Kidney glomerular epithelial cell (primary cell): ENCODE results near the gene CA14.
A peak's percentile ranks its signal among the peaks of the same experiment; 100 is the strongest.
"Not testable (repeated sequence)": the region's sequence is repeated elsewhere in the genome, so short reads cannot be mapped to it uniquely, and the experiment has no call there.

Experiments used
- DNase-seq: peaks from one replicate; lab custom pipeline; 2025; lab: John Stamatoyannopoulos, UW

CA14 gene

DNA sequence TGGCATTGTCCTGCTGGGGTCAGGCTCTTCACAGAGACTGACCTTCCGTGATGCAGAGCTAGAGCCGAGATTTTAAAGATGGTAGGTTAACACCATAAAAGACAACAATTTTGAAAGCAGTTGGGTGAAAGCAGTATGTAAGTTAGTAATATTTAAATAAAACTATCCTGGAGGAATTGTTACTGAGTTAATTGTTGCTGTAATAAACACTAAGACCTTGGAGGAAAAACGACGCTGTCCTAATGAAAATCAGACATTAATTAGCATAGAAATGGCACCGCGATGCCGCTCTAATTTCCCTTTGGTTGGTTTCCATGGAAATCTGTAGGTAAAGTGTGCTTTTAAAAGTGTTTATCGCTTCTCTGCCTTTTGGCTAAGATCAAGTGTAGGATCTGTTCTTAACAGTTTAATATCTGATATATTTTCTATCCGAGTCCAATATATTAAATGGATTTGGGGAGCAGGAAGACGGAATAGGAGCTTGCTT lies 20.9 kb upstream of the CA14 start:
- DNase-seq: no peak

DNA sequence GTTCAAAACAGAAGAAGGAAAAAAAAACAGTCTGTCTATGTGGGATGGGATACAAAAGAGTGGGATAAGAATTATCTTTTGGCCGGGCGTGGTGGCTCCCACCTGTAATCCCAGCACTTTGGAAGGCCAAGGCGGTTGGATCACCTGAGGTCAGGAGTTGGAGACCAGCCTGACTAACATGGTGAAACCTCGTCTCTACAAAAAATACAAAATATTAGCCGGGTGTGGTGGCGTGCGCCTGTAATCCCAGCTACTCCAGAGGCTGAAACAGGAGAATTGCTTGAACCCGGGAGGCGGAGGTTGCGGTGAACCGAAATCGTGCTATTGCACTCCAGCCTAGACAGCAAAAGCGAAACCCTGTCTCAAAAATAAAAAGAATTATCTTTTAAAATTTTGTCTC lies 20.4 kb upstream of the CA14 start:
- DNase-seq: not testable (repeated sequence)

DNA sequence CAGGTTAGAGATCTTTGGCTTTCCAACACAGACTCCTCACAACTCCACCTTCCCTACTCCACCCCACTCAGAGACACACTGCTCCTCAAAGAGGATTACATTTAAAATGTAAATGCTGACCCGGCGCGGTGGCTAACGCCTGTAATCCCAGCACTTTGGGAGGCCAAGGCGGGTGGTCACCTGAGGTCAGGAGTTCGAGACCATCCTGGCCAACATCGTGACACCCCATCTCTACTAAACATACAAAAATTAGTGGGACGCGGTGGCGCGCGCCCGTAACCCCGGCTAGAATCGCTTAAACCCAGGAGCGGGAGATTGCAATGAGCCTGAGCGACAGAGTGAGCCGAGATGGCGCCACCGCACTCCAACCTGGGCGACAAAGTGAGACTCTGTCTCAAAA lies 19.8 kb upstream of the CA14 start:
- no peak for DNase-seq

DNA sequence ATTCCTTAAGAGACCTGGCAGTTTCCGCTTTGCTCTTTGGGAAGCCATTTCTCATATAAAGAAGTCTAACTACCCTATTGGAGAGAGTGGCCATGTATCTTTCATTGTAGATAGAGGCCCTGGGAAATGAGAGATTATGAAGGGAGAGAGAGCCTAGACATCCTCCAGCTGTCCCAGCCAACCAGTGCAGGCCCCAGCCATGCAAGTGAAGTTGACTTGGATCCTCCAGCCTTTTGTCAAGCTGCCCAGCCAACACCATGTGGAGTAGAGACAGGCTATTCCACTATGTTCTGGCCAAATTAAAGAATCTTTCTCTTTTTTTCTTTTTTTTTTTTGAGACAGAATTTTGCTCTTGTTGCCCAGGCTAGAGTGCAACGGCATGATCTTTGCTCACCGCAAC lies 14.6 kb upstream of the CA14 start:
- DNase-seq: no peak

DNA sequence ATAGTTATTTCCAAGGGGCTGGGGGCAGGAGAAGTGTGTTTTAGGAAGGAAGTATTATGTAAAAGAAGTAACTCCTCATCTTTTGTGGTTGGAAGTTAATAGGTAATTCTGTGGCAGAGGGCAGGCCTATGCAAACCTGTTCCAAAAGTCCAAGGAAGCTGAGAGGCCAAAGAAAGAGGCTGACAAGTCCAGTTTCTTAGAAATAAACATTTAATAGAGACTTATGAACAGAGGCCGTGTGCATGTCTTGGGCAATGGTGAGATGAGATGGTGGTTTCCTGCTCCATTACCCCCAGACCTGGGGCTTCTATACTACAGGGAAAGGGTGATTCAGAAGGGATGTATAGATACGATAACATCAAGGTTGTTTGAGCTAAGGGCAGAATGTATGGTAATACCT lies 7.6 kb upstream of the CA14 start:
- DNase-seq: no peak

DNA sequence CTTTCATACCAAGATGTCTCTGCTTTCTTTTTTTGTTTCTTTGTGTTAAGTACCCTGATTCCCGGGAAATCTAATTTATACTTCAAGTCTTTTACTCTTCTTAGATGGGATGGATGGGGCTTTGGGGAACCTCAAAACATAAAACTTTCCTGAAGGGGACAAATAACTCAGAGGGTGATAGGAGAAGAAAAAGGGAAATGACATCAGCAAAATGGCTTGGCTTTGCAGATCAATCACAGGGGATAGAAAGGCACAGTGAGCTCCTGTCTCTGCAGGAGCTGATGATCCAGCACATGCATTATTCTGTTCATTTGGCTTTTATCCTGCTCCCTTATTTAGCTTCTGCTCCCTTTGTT lies 1.4 kb upstream of the CA14 start:
- no peak for DNase-seq

DNA sequence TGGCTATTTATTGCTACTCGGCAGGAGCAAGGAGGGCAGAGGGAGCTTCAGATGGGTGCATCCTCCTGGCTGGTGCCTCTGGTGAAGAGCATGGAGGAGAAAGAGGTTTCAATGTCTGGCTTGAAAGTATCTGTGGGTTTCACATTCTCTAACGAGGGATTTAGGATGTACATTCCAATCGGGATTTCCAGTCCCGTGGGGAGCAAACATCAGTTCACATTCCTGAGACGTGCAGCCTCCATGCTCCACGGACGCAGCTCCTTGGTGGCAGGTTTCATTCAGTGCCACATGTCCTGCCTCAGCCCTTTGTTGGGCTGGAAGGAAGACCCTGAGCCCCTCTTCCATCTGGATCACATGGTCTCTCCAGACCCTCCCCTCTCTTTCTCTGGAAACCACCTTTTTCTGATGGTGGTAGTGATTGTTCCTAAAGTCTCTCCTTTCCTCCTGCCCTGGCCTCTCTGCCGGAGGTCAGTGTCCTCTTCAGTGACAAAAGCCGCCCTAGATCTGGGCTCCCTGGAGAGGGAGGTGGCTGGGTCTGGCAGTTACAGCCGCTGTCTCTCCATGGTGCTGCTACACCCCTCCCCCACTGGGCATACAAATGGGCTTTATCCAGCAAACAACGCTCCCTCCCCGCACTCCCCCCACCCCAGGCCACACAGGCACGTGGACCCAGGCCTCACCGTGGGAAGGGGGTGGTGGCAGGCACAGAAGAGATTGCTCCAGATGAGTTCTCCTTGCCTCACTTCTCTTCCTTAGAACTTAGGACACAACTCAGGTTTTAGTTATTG lies 826 bp upstream of the CA14 start:
- no peak for DNase-seq

DNA sequence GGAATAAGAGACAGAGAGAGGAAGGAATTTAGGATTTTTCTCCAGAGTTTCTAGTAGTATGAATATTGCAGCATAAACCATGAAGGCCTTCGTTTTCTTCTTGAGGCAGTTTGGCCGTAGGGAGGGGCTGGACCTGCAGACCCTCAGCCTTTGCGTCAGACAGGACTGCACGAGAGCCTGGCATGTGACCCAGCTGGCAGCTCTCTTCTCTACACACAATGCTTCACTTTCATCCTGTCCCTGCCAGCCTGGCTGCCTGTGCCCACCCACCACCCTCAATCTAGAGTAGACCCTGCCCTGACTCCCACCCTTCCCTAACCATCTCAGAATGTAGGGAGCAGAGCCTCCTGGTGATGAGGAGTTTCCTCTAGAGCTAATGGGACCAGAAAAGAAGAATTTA lies 1.6 kb downstream of the CA14 start:
- DNase-seq: no peak

DNA sequence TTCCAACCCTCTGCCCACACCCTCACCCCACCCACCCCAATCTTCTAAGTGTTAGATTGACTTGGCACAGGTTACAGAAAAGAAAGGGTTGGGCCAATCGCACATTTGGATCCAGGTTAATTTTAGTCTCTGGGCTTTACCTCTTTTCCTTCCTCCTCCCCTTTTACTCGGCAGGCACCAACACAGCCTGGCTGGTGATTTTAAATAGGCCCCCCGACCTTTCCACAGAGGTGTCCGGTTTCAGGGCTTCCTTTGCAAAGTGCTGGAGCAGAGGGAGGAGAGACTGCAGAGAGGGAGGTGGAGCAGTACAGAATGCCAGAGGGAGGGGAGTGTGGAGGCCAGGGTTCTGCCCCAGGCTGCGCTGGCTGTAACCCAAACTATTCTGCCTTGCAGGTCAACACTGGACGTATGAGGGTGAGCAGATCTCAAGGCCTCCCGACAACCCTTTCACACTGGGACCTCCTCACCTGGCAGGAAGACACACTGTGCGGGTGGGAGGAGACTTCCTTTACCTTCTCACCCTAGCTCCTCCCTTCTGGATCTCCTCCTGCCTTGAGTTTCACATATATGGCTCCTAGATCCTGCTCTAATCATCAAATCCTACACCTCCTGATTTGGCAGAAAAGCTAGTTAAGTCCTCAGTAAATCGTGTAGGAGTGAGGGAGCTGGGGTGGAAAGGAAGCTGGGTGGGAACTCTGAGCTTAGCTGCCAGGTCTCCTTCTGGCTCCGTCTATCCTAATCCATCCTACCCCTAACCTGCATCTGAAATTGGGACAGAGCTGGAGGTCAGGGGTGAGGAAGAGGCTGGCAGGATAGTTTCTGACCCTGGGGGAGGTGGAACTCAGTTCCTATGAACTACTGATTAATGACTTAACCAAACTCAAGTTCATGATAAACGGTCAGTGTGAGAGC lies 2.4 kb downstream of the CA14 start:
- DNase-seq: no peak

DNA sequence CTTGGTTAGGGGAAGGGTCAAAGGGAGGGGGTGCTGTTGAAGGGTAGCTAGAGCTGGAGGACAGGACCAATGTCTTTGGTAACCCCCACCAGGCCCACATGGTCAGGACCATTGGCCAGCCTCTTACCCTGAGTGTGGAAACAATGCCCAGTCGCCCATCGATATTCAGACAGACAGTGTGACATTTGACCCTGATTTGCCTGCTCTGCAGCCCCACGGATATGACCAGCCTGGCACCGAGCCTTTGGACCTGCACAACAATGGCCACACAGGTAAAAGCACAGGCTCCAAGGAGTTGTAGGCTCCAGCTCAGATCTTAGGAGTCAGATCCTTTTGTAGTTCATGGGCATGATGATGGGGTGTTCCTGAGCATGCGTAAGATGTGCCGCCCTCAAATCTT lies 3.8 kb downstream of the CA14 start:
- DNase-seq: no peak

DNA sequence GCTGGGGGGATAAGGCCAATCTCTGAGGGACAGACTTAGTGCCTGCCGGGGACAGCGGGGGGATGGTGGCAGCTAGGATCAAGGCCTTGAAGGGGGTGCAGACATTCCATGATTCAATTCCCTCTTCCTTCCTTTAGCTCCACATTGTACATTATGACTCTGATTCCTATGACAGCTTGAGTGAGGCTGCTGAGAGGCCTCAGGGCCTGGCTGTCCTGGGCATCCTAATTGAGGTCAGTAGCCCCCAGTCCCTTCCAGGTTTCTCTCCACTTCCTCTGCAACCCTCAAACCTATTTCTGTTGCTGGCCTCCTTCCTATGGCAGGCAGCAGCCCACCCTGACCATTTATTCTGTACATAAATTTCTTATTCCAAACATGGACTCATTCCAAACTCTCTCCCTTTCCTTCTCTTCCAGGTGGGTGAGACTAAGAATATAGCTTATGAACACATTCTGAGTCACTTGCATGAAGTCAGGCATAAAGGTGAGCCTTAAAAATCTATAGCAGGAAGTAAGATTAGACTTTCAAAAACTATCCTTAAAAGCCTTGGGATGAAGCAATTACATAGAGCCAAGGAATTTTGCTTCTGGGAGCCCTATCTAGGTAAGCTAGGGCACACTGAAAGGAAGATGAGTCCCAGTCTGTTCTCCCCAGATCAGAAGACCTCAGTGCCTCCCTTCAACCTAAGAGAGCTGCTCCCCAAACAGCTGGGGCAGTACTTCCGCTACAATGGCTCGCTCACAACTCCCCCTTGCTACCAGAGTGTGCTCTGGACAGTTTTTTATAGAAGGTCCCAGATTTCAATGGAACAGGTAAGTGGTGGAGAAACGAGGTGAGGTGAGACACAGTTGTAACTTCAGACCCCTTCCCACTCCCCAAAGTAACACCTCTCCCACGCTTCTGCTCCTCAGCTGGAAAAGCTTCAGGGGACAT lies 5.1 kb downstream of the CA14 start:
- no peak for DNase-seq

DNA sequence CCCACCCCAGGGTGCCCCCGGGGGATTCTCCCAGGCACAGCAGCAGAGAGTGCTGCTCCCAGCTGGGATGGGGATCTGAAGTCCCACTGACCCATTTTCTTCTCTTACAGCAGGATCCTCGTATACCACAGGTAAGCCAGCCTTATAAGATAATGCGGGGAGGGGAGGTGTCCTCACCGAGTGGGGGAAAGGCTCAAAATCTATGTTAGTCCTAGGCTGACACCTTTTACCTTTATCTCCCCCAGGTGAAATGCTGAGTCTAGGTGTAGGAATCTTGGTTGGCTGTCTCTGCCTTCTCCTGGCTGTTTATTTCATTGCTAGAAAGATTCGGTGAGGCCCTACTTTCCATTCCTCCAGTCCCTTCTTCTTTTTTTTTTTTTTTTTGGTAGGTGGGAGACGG lies 6.0 kb downstream of the CA14 start:
- DNase-seq: no peak

DNA sequence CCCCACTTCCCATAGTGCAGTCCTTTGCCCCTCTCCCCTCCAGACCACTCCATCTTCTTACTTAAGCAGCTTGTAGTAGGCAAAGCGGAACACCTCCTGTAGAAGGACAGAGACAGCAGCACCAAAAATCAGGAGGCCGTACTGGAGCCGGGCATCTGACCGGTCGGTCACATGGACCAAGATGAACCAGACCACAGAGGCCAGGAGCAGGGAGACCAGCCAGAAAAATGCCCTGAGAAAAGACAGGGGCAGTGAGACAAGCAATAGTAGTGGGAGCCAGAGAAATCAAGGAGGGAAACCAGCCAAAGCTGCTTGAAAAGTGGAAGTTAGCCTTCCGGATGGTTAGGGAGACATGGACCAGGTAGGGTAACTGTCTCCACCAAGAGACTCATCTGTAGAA lies 10.3 kb downstream of the CA14 start:
- DNase-seq: no peak

DNA sequence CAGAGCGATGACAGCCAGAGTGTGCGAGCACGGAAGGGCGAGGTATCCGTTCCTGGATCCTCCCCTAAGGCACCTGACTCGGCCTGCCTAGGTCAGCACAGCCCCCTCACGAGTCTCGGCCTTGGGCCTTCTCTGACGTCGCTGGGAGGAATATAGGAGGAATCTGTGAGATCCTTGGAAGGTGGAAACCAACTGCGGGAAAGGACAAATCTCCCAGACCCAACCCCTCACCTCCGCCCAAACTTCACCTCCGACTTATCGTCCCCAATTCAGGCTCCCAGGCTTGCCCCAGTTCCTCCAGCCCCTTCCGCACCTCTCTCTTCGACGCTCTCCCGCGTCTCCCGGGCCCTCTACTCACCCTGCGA lies 10.7 kb downstream of the CA14 start:
- DNase-seq: no peak

DNA sequence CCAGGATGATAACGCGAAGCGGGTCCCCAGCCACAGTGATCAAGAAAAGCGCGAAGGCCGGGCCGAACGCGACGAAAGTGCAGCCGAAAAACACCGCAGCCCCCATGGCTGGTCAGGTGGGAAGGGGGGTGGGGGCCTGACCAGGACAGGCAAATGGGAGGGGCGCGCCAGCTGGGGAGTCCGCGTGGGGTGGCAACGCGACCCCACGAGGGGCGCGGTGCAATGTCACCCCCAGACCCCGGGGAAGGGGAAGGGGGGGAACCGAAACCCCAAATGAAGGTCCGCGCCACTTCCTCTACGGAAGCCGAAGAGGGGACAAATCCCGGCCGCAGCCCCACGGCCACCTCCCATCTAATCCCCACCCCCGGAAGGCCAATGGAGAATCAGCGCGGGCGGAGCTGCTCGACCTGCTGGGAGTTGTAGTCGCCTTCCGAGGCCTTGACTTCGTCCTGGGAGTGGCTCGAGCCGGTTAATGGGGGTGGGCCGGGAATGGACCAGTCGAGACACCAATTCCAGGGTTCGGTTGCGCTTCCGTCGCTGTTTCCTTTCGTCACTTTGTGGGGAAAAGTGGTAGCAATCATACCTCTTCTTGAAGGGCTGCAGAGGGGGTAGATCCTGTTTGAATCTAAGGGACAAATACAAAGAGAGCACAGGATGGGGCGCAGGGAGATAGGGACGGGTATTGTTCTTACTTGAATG lies 11.3 kb downstream of the CA14 start, which contains the start of gene APH1A:
Gene APH1A (minus strand): TSS at position 312 of the 699 bp plus-strand sequence. CDS start 206 bp downstream, at position 106.
- DNase-seq: peak; percentile 89

DNA sequence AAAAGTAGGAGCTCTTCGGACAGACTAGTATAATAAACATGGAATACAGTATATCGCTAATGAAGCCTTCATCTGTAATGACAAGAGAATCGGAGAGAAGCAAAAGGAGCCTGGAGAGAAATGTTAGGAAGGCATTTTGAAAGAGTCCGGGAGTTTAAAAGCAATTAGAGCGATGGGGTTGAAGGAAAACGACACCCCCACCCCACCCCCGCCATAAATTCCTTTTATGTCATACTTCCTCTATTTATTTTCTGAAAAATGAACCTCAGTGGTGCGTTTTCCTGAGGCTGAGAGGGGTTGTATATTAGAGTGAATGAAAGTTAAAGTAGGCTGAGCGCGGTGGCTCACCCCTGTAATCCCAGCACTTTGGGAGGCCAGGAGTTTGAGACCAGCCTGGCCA lies 11.9 kb downstream of the CA14 start:
- DNase-seq: no peak

DNA sequence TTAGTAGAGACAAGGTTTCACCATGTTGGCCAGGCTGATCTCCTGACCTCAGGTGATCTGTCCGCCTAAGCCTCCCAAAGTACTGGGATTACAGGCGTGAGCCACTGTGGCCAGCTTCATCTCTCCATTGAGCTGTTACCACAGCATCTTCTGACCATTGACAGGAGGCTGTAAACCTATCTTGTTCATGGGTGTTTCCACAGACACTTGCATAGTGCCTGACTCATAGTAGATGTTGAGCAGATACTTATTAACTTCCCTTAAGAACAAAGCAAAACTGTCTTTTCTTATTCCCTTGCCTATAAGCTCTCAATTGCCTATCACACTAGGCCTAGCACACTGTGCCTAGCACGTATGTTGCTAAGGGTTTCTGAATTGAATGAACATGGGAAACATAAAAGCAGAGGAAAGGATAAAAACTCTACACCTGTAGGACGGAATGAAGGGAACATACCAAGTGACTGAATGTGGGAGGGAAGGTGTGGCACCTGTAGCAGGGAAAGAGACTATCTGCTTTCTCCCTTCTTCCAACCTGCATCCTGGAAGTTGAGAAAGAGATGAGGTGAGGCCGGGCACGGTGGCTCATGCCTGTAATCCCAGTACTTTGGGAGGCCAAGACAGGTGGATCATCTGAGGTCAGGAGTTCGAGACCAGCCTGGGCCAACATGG lies 13.9 kb downstream of the CA14 start:
- DNase-seq: no peak

DNA sequence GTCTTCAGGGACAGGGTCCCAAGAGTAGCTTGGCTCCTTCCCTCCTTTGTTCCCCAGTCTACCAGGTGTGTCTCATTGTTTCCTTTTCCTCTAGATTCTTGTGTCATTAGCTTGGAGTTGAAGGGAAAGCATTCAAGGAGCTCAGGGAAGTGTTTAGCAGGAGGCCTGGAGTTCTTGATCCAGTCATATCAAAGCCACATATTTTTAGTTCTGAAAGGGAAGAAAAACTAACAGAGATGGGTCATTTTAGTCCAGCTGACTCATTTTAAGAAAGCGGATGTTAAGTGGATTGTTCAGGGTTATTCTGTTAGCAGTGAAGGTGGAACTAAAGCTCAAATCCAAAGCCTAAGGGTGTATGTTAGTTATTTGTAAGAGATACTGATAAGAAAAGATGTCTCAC lies 15.7 kb downstream of the CA14 start:
- no peak for DNase-seq

DNA sequence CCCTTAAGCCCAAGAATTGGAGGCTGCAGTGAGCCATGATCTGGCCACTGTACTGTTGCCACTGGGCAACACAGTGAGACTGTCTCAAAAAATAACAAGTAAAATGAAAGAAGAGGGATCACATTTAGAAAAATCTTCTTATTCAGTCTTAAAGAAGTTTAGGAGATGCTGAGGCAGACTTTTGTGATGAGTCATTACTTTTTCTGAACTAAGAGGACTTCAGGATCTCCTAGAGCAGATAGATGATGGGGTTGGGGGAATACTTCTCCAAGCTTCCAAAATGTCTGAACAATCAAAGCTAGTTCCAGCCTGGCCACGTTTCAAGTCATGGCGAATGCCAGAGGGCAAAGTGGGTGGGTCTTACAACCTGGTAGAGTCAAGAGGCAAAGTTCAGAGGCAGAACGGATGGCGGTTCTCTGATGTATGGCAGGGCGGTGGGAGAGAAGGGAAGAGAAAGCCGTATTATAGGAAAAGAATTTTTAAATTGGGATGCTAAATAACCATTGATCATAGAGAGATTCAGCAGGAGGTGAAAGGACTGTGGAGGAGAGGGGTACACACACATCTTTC lies 22.6 kb downstream of the CA14 start:
- DNase-seq: no peak

DNA sequence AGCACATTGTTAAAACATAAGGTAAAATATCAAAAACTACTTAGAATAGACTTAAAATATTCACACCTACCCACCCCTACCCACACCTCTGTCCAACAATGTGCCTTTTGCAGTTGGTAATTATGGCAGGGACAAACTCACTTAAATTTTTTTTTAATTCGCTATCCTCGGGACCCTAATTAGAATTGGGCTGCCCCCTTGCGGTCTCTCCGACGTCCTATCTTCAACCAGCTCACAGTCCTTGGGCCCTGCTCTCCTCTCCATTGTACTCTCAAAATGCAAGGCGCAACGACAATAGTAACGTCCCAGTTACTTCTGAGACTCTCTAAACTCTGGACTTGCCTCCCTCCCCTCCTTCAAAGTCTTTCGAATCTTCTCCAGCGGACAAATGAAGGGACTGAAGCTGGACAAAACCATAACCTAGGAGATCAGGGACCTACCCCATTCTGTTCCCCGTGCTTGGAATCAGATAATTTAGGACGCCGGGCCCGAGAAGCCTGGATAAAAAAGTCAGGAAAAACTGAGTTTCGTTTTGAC lies 23.7 kb downstream of the CA14 start:
- peak; percentile 34 for DNase-seq
